SK-N-SH treated with all-trans-retinoic acid at 6 μM for 48 hours (cell line): ENCODE results near the gene SKOR1.

Experiments used
- ATAC-seq: fragments of 200-7000 bp; cut with Tn5 transposase; 3 replicates; pipeline ENCODE4 v1.9.1; 2020; ENCODE audit warnings: mild to moderate bottlenecking, moderate library complexity
- ARNTL ChIP-seq: fragments of 450-650 bp; formaldehyde crosslinking; IDR thresholded peaks from 2 replicates; pipeline ENCODE4 v1.5.0; 2020; ENCODE audit warnings: low read depth, mild to moderate bottlenecking, moderate library complexity, borderline replicate concordance
- BACH2 ChIP-seq: fragments of 250-450 bp; sonication (Bioruptor Pico); IDR thresholded peaks from 2 replicates; pipeline ENCODE4 v1.9.0; 2021; ENCODE audit warnings: mild to moderate bottlenecking, borderline replicate concordance
- CREB5 ChIP-seq: fragments of 250-450 bp; sonication (Bioruptor Pico); IDR thresholded peaks from 2 replicates; pipeline ENCODE4 v1.5.1; 2020; ENCODE audit warnings: low read depth, mild to moderate bottlenecking, moderate library complexity
- CSDC2 ChIP-seq: fragments of 250-450 bp; sonication (Bioruptor Pico); IDR thresholded peaks from 2 replicates; pipeline ENCODE4 v1.5.0; 2020; ENCODE audit warnings: mild to moderate bottlenecking, moderate library complexity
- CSRNP3 ChIP-seq: fragments of 250-450 bp; sonication (Bioruptor Pico); IDR thresholded peaks from 2 replicates; pipeline ENCODE4 v1.5.1; 2021; ENCODE audit warnings: mild to moderate bottlenecking, moderate library complexity
- ESRRG ChIP-seq: fragments of 250-450 bp; sonication (Bioruptor Pico); IDR thresholded peaks from 2 replicates; pipeline ENCODE4 v1.6.1; 2021; ENCODE audit warnings: mild to moderate bottlenecking
- GLIS3 ChIP-seq: fragments of 250-450 bp; sonication (Bioruptor Pico); IDR thresholded peaks from 2 replicates; pipeline ENCODE4 v1.5.0; 2020; ENCODE audit warnings: mild to moderate bottlenecking, moderate library complexity
- ISL1 ChIP-seq: fragments of 250-450 bp; sonication (Bioruptor Pico); IDR thresholded peaks from 2 replicates; pipeline ENCODE4 v2.1.2; 2022; ENCODE audit warnings: mild to moderate bottlenecking, moderate library complexity
- OSR1 ChIP-seq: fragments of 250-450 bp; sonication (Bioruptor Pico); IDR thresholded peaks from 2 replicates; pipeline ENCODE4 v1.8.0; 2022; ENCODE audit warnings: moderate library complexity, mild to moderate bottlenecking, inconsistent platforms
- PATZ1 ChIP-seq: fragments of 250-450 bp; sonication (Bioruptor Pico); IDR thresholded peaks from 2 replicates; pipeline ENCODE4 v1.8.0; 2020; ENCODE audit warnings: mild to moderate bottlenecking, moderate library complexity, borderline replicate concordance
- POU6F1 ChIP-seq: fragments of 250-450 bp; sonication (Bioruptor Pico); IDR thresholded peaks from 2 replicates; pipeline ENCODE4 v1.8.0; 2021; ENCODE audit warnings: low read depth, mild to moderate bottlenecking, moderate library complexity, borderline replicate concordance
- PPARA ChIP-seq: fragments of 250-450 bp; sonication (Bioruptor Pico); IDR thresholded peaks from 2 replicates; pipeline ENCODE4 v1.5.0; 2020; ENCODE audit warnings: mild to moderate bottlenecking, borderline replicate concordance
- RARB ChIP-seq: fragments of 250-450 bp; sonication (Bioruptor Pico); IDR thresholded peaks from 2 replicates; pipeline ENCODE4 v1.8.0; 2021; ENCODE audit warnings: mild to moderate bottlenecking, moderate library complexity
- SNAI2 ChIP-seq: fragments of 250-450 bp; sonication (Bioruptor Pico); IDR thresholded peaks from 2 replicates; pipeline ENCODE4 v1.5.0; 2020; ENCODE audit warnings: mild to moderate bottlenecking, moderate library complexity
- TCF4 ChIP-seq: fragments of 250-450 bp; sonication (Bioruptor Pico); IDR thresholded peaks from 2 replicates; pipeline ENCODE4 v1.8.0; 2021; ENCODE audit warnings: mild to moderate bottlenecking, moderate library complexity, borderline replicate concordance
- TOX ChIP-seq: fragments of 250-450 bp; sonication (Bioruptor Pico); IDR thresholded peaks from 2 replicates; pipeline ENCODE4 v1.8.0; 2021; ENCODE audit warnings: mild to moderate bottlenecking, moderate library complexity, borderline replicate concordance
- TSHZ2 ChIP-seq: fragments of 250-450 bp; sonication (Bioruptor Pico); IDR thresholded peaks from 2 replicates; pipeline ENCODE4 v1.5.0; 2020; ENCODE audit warnings: mild to moderate bottlenecking, moderate library complexity
- ZC3H10 ChIP-seq: fragments of 250-450 bp; sonication (Bioruptor Pico); IDR thresholded peaks from 2 replicates; pipeline ENCODE4 v1.5.1; 2021; ENCODE audit warnings: mild to moderate bottlenecking, moderate library complexity
- ZFP3 ChIP-seq: fragments of 250-450 bp; sonication (Bioruptor Pico); IDR thresholded peaks from 2 replicates; pipeline ENCODE4 v1.5.0; 2020; ENCODE audit warnings: mild to moderate bottlenecking, moderate library complexity
- ZNF565 ChIP-seq: fragments of 450-650 bp; formaldehyde crosslinking; conservative IDR thresholded peaks from 2 replicates; pipeline ENCODE4 v1.5.0; 2020; ENCODE audit warnings: low read depth, mild to moderate bottlenecking, moderate library complexity
- ZNF70 ChIP-seq: fragments of 450-650 bp; formaldehyde crosslinking; IDR thresholded peaks from 2 replicates; pipeline ENCODE4 v1.5.0; 2020; ENCODE audit warnings: mild to moderate bottlenecking, moderate library complexity
- ZNF8 ChIP-seq: fragments of 450-650 bp; formaldehyde crosslinking; IDR thresholded peaks from 2 replicates; pipeline ENCODE4 v1.5.0; 2020; ENCODE audit warnings: mild to moderate bottlenecking, moderate library complexity

Gene SKOR1

DNA sequence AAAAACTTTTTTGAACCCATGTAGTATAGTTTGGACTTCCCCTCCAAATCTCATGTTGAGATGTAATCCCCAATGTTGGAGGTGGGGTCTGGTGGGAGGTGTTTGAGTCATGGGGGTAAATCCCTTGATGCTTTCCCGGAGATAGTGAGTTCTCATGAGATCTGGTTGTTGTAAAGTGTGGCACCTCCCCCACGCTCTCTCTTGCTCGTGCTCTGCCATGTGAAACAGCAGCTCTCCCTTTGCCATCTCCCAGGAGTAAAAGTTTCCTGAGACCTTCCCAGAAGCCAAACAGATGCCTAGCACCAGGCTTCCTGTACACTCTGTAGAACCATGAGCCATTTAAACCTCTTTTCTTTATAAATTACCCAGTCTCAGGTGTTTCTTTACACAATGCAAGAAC, 30.5 kb downstream of the SKOR1 start (continued):
- TF ChIP-seq PPARA (CRISPR knock-in tag), result no peak
- TF ChIP-seq, all 23 proteins: peak for 0

GRCh38 chr15:67857220-67857619, 31.9 kb downstream of the SKOR1 start:
- no peak for ATAC-seq
- TF ChIP-seq ZC3H10 (CRISPR knock-in tag) (no peak), OSR1 (CRISPR knock-in tag) (no peak), TOX (CRISPR knock-in tag) (no peak), CSDC2 (no peak), ZNF8 (CRISPR knock-in tag) (no peak), PPARA (CRISPR knock-in tag) (no peak), CREB5 (CRISPR knock-in tag) (no peak), PATZ1 (CRISPR knock-in tag) (no peak), GLIS3 (no peak), CSRNP3 (no peak), SNAI2 (no peak), ZNF565 (no peak), TSHZ2 (no peak), ESRRG (CRISPR knock-in tag) (no peak), ISL1 (CRISPR knock-in tag) (no peak), ARNTL (CRISPR knock-in tag) (no peak), TCF4 (CRISPR knock-in tag) (no peak), ZFP3 (CRISPR knock-in tag) (no peak), RARB (CRISPR knock-in tag) (no peak)

- ATAC-seq, result no peak
- TF ChIP-seq OSR1 (CRISPR knock-in tag) (no peak), POU6F1 (CRISPR knock-in tag) (no peak), BACH2 (CRISPR knock-in tag) (no peak), ZNF70 (no peak)
Observed at GRCh38 chr15:67859331-67859946, 34.1 kb downstream of the SKOR1 start.
